ENCODE measurements around the gene MPV17L2.

DNA sequence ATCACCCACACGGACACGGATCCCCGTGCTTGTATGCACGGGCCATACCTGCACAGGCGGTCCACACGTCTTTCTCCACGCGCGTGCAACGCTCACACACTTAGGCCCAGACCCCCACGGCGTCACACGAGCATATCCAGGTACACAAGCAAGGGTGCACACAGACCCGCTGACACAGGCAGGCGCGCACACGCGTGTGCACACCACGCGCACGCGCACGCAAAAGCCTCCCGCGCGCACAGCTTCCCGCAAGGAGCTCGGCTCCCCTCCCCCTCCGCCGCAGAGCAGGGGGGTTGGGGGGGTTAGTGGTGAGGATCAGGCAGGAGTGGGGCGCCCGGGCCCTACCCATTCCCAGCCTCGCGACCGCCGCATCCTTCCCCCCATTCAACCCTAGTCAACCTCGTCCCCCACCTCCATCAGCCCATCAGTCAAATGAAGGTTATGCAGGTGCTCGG lies 10.4 kb downstream of the MPV17L2 start:
- TF ChIP-seq POLR2A (IDR thresholded peaks at IDR 0.05) = no peak
- TF ChIP-seq, protein P1, sequence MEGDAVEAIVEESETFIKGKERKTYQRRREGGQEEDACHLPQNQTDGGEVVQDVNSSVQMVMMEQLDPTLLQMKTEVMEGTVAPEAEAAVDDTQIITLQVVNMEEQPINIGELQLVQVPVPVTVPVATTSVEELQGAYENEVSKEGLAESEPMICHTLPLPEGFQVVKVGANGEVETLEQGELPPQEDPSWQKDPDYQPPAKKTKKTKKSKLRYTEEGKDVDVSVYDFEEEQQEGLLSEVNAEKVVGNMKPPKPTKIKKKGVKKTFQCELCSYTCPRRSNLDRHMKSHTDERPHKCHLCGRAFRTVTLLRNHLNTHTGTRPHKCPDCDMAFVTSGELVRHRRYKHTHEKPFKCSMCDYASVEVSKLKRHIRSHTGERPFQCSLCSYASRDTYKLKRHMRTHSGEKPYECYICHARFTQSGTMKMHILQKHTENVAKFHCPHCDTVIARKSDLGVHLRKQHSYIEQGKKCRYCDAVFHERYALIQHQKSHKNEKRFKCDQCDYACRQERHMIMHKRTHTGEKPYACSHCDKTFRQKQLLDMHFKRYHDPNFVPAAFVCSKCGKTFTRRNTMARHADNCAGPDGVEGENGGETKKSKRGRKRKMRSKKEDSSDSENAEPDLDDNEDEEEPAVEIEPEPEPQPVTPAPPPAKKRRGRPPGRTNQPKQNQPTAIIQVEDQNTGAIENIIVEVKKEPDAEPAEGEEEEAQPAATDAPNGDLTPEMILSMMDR (IDR thresholded peaks at IDR 0.05) = no peak

Measured in testis (tissue), 2 donors.